H1 (cell line): ENCODE results near the gene ZNF511. TPM values are rescaled to one million over a fixed set of nuclear protein-coding genes. Genes with fewer than 3 reads are reported as not detected.
A peak's percentile ranks its signal among the peaks of the same experiment; 100 is the strongest.

ENCODE experiments used
- CTCF ChIA-PET: fragments of 300-600 bp; sonication (Branson Sonifier 250); formaldehyde crosslinking; loops from one replicate; lab custom pipeline; 2021; ENCODE audit not compliant: partially characterized antibody; lab: Charles Lee
- POLR2A ChIA-PET: fragments of 300-600 bp; sonication (Branson Sonifier 250); formaldehyde crosslinking; loops from one replicate; lab custom pipeline; 2021; ENCODE audit warnings: inconsistent platforms; ENCODE audit not compliant: partially characterized antibody; lab: Charles Lee
- DNase-seq, 2 experiments: peaks; one replicate each; pipeline versions ENCODE4 v3.0.0 to v3.0.0-alpha.2; 2010 to 2022; ENCODE audit warnings: low spot score in 2 of 2, low read depth in 1 of 2, mixed read lengths in 1 of 2
- FAIRE-seq: peaks from 2 replicates; lab custom pipeline; 2011; peaks lifted over from hg19 to GRCh38; lab: Jason Lieb, UNC
- H2AFZ ChIP-seq: 2 replicates; pipeline ENCODE4 v1.8.1; 2012; ENCODE audit warnings: low read length, inconsistent platforms
- H2AK5ac ChIP-seq: 2 replicates; pipeline ENCODE4 v1.6.1; 2013; ENCODE audit warnings: low read depth, low read length
- H2BK120ac ChIP-seq: replicated peaks from 2 replicates; pipeline ENCODE3; 2013; ENCODE audit warnings: low read depth, low read length, inconsistent platforms
- H2BK12ac ChIP-seq: 2 replicates; pipeline ENCODE4 v1.6.1; 2013; ENCODE audit warnings: low read depth, low read length
- H2BK15ac ChIP-seq: 2 replicates; pipeline ENCODE4 v1.6.1; 2013; ENCODE audit warnings: low read length
- H2BK20ac ChIP-seq: 2 replicates; pipeline ENCODE4 v1.6.1; 2013; ENCODE audit warnings: low read length
- H2BK5ac ChIP-seq: 2 replicates; pipeline ENCODE4 v1.6.1; 2013; ENCODE audit warnings: low read depth, low read length
- H3K14ac ChIP-seq: 2 replicates; pipeline ENCODE4 v1.6.1; 2013; ENCODE audit warnings: inconsistent platforms; ENCODE audit not compliant: insufficient read length
- H3K18ac ChIP-seq: 2 replicates; pipeline ENCODE4 v1.6.1; 2013; ENCODE audit warnings: low read length; ENCODE audit errors: extremely low read depth
- H3K23ac ChIP-seq: 2 replicates; pipeline ENCODE4 v1.6.1; 2013; ENCODE audit warnings: inconsistent platforms; ENCODE audit not compliant: insufficient read length
- H3K23me2 ChIP-seq: 2 replicates; pipeline ENCODE4 v1.6.1; 2013; ENCODE audit warnings: low read depth, low read length
- H3K27ac ChIP-seq: 2 replicates; pipeline ENCODE4 v1.6.1; 2011; ENCODE audit warnings: low read depth, low read length, inconsistent platforms
- H3K27me3 ChIP-seq, 4 experiments: replicated peaks in 1 of 4; 1 replicate in 1 of 4; 2 replicates in 3 of 4; pipeline versions ENCODE4 v1.6.1 to v1.8.1; 2011 to 2013; ENCODE audit warnings: low read length in 3 of 4, mild to moderate bottlenecking in 3 of 4, inconsistent platforms in 2 of 4, mixed read lengths in 2 of 4, moderate library complexity in 1 of 4; ENCODE audit not compliant: control insufficient read depth in 3 of 4, insufficient read depth in 3 of 4; ENCODE audit errors: extremely low read depth in 1 of 4
- H3K36me3 ChIP-seq, 4 experiments: 2 replicates each; pipeline versions ENCODE4 v1.6.1 to v1.8.1; 2011 to 2013; ENCODE audit warnings: mild to moderate bottlenecking in 4 of 4, low read length in 3 of 4, moderate library complexity in 2 of 4, control low read depth in 1 of 4, inconsistent platforms in 1 of 4; ENCODE audit not compliant: insufficient read depth in 4 of 4, control insufficient read depth in 2 of 4
- H3K4ac ChIP-seq: replicated peaks from 2 replicates; pipeline ENCODE3; 2013; ENCODE audit warnings: low read length, low read depth, mixed read lengths, inconsistent platforms; ENCODE audit not compliant: insufficient read length
- H3K4me1 ChIP-seq, 4 experiments: replicated peaks in 1 of 4; 1 replicate in 1 of 4; 2 replicates in 3 of 4; pipeline versions ENCODE4 v1.6.1 to v1.8.1; 2011 to 2013; ENCODE audit warnings: low read length in 3 of 4, inconsistent platforms in 2 of 4, mixed read lengths in 1 of 4; ENCODE audit not compliant: insufficient read depth in 4 of 4, control insufficient read depth in 3 of 4
- H3K4me2 ChIP-seq, 2 experiments: 2 replicates each; pipeline versions ENCODE4 v1.6.1 to v1.8.1; 2011 to 2013; ENCODE audit warnings: low read depth in 2 of 2, low read length in 2 of 2, control low read depth in 1 of 2, inconsistent platforms in 1 of 2, mild to moderate bottlenecking in 1 of 2; ENCODE audit not compliant: insufficient read depth in 1 of 2
- H3K4me3 ChIP-seq, 4 experiments: fragments of 200-600, 300-600 bp in 1 of 4; sonication (generic), shearing (Covaris generic), sonication (Bioruptor Twin) in 1 of 4; 2 replicates each; pipeline versions ENCODE4 v1.5.1 to v1.8.1; 2011 to 2016; ENCODE audit warnings: low read length in 4 of 4, low read depth in 3 of 4, control low read depth in 2 of 4, inconsistent platforms in 2 of 4, mild to moderate bottlenecking in 2 of 4, mixed read lengths in 1 of 4, moderate library complexity in 1 of 4; ENCODE audit not compliant: insufficient read depth in 2 of 4; ENCODE audit errors: extremely low read depth in 1 of 4
- H3K56ac ChIP-seq: replicated peaks from 2 replicates; pipeline ENCODE3; 2013; ENCODE audit warnings: low read depth, mild to moderate bottlenecking, mixed read lengths, low read length, inconsistent platforms; ENCODE audit not compliant: insufficient read length
- H3K79me1 ChIP-seq: 2 replicates; pipeline ENCODE4 v1.6.1; 2013; ENCODE audit warnings: low read depth, low read length, control low read depth
- H3K79me2 ChIP-seq, 2 experiments: 2 replicates each; pipeline versions ENCODE4 v1.6.1 to v1.8.1; 2012 to 2013; ENCODE audit warnings: low read length in 2 of 2, mild to moderate bottlenecking in 2 of 2, inconsistent platforms in 1 of 2; ENCODE audit not compliant: insufficient read depth in 2 of 2, control insufficient read depth in 1 of 2
- H3K9ac ChIP-seq, 4 experiments: replicated peaks in 1 of 4; 1 replicate in 1 of 4; 2 replicates in 3 of 4; pipeline versions ENCODE4 v1.6.1 to v1.8.1; 2011 to 2013; ENCODE audit warnings: low read depth in 3 of 4, low read length in 3 of 4, control low read depth in 2 of 4, mild to moderate bottlenecking in 2 of 4, moderate library complexity in 2 of 4, inconsistent platforms in 1 of 4; ENCODE audit errors: extremely low read depth in 1 of 4
- H3K9me3 ChIP-seq, 2 experiments: 2 replicates each; pipeline versions ENCODE4 v1.6.1 to v1.8.1; 2012 to 2013; ENCODE audit warnings: mild to moderate bottlenecking in 2 of 2, moderate library complexity in 2 of 2, control low read depth in 1 of 2, inconsistent platforms in 1 of 2, low read depth in 1 of 2, low read length in 1 of 2, mixed read lengths in 1 of 2; ENCODE audit not compliant: insufficient read depth in 2 of 2
- H4K20me1 ChIP-seq, 2 experiments: replicated peaks in 1 of 2; 2 replicates each; pipeline versions ENCODE3 to v1.8.1; 2011 to 2013; ENCODE audit warnings: inconsistent platforms in 2 of 2, low read length in 2 of 2, mild to moderate bottlenecking in 1 of 2; ENCODE audit not compliant: insufficient read depth in 2 of 2, control insufficient read depth in 1 of 2
- H4K5ac ChIP-seq: 2 replicates; pipeline ENCODE4 v1.6.1; 2013; ENCODE audit warnings: low read length, low read depth, mixed read lengths, inconsistent platforms; ENCODE audit not compliant: insufficient read length
- H4K8ac ChIP-seq: 2 replicates; pipeline ENCODE4 v1.8.0; 2013; ENCODE audit warnings: mild to moderate bottlenecking, moderate library complexity, low read length, inconsistent platforms; ENCODE audit not compliant: insufficient read depth; ENCODE audit errors: extremely low read depth
- H4K91ac ChIP-seq: replicated peaks from 2 replicates; pipeline ENCODE3; 2013; ENCODE audit warnings: low read length, mixed read lengths, inconsistent platforms; ENCODE audit not compliant: insufficient read length
- POLR2A ChIP-seq, 2 experiments: IDR thresholded peaks; 1 replicate in 1 of 2; 2 replicates in 1 of 2; pipeline ENCODE4 v1.6.1; 2011; ENCODE audit warnings: low read depth in 2 of 2, low read length in 2 of 2, mild to moderate bottlenecking in 2 of 2; ENCODE audit errors: control extremely low read depth in 1 of 2
- RAD21 ChIP-seq, 2 experiments: IDR thresholded peaks in 1 of 2; conservative IDR thresholded peaks in 1 of 2; 2 replicates each; pipeline ENCODE4 v1.6.1; 2011; ENCODE audit warnings: low read depth in 2 of 2, low read length in 2 of 2, improper control_type of control experiment in 1 of 2, inconsistent platforms in 1 of 2, mild to moderate bottlenecking in 1 of 2, moderate library complexity in 1 of 2
- SAP30 ChIP-seq: fragments of 300-600 bp; sonication (generic); IDR thresholded peaks from 2 replicates; pipeline ENCODE4 v1.7.1; 2012; ENCODE audit warnings: low read length, moderate library complexity, mild to moderate bottlenecking, inconsistent platforms; ENCODE audit not compliant: insufficient read depth, insufficient replicate concordance
- SP2 ChIP-seq: IDR thresholded peaks from 2 replicates; pipeline ENCODE4 v1.6.1; 2012; ENCODE audit warnings: mild to moderate bottlenecking, low read length, inconsistent platforms
- ZNF274 ChIP-seq: IDR thresholded peaks from 2 replicates; pipeline ENCODE4 v1.7.0; 2012; ENCODE audit warnings: low read length, borderline replicate concordance; ENCODE audit errors: extremely low read depth
- WGBS, 2 experiments: shearing (Covaris generic) in 1 of 2; methylation state at CpG; one replicate each; pipeline versions ENCODE4 v1.1.6 to v1.1.7; 2013 to 2015; ENCODE audit warnings: low lambda C conversion rate in 2 of 2, mixed read lengths in 2 of 2, inconsistent platforms in 1 of 2, low coverage in 1 of 2, missing lambda C conversion rate in 1 of 2; ENCODE audit not compliant: insufficient replicate concordance in 2 of 2, insufficient coverage in 1 of 2, insufficient read length in 1 of 2; ENCODE audit errors: extremely low coverage in 1 of 2, missing lambda C conversion rate in 1 of 2; 5-methylcytosine and 5-hydroxymethylcytosine counted together
- polyA plus RNA-seq, 7 experiments: library from polyadenylated mRNA; depleted of rRNA in 3 of 7; stranded (reverse) in 5 of 7; unstranded in 2 of 7; fragments of >200 nt in 5 of 7; fragments of 200-250 nt in 2 of 7; gene quantifications; 1 replicate in 5 of 7; 2 replicates in 1 of 7; 4 replicates in 1 of 7; pipeline versions ENCODE4 v1.2.1 to v1.2.3, GENCODE V29; 2011 to 2013; ENCODE audit warnings: missing spikeins in 2 of 7, mixed read lengths in 2 of 7
- total RNA-seq: library from RNA; stranded (reverse); fragmentation: NEBNext Ultra II Directional; extraction: Animal tissue kit (Norgen Biotek cat#: 25700); gene quantifications from 2 replicates; pipeline ENCODE4 v1.2.1, GENCODE V29; 2021

The ZNF511 gene
- total and polyA plus RNA-seq, 2 of the 8 experiments (the other 6 are each of a cell fraction or from before 2014, with no cell fraction given): 55.4 to 71.7 TPM

GRCh38 chr10:133268532-133268931 is 40.2 kb upstream of the ZNF511 start:
- no peak for FAIRE-seq
- Histone ChIP-seq H3K79me2 (no peaks in the 10 kb centered on the region), H3K23me2 (no peaks in the 10 kb centered on the region), H3K36me3 (no peaks in the 10 kb centered on the region), H3K4ac (no peak overlapping the region), H3K27me3 (peaks cover 0 to 1% (median under 1%) of the 10 kb centered on the region in 4 experiments; a peak in 2 of 7 replicates), H2BK5ac (no peak overlapping the region), H3K27ac (no peak overlapping the region), H4K20me1 (peaks cover 0 to 1% of the 10 kb centered on the region in 2 experiments), H3K4me2 (no peak overlapping the region), H3K23ac (no peak overlapping the region), H3K14ac (no peak overlapping the region), H2BK20ac (no peak overlapping the region), H3K56ac (no peak overlapping the region), H4K5ac (no peak overlapping the region), H2BK12ac (no peak overlapping the region), H3K4me1 (peaks cover 0 to 3% (median 0%) of the 10 kb centered on the region in 4 experiments; a peak in 3 of 7 replicates), H2BK15ac (no peak overlapping the region), H3K4me3 (no peak overlapping the region), H3K18ac (no peak overlapping the region), H2AK5ac (no peak overlapping the region; the same call in 1 of the 2 replicates), H2AFZ (no peak overlapping the region), H3K79me1 (no peaks in the 10 kb centered on the region), H2BK120ac (no peak overlapping the region), H4K91ac (no peak overlapping the region), H4K8ac (0 out of 2 replicates have a peak overlapping the region, but pooled peaks have one; percentile 25)
- DNase-seq: no peak
- 95% methylated on average over 22 of the region's 22 CpGs; no CpG with 5 or more reads in 1 of the 2 experiments for WGBS, 2 experiments
- ChIA-PET CTCF (interaction anchor here (0.9 to 3.5 kb wide), 6 partner anchors 9 to 125 kb away, joined by 3 to 15 read pairs (median 4); partner anchors contain the start of gene ADAM8), POLR2A (interaction anchor here (1.1 to 1.3 kb wide), 2 partner anchors 9 to 42 kb away, joined by 3 to 5 read pairs; no protein-coding TSS in a partner anchor)
- TF ChIP-seq RAD21 (IDR thresholded peaks at IDR 0.05 in 1 of 2, conservative IDR thresholded peaks at IDR 0.05 in 1 of 2; ENCODE audit: low read depth in 2 of 2, low read length in 2 of 2): no peak
- TF ChIP-seq SAP30: no peak
- no peak for TF ChIP-seq ZNF274
- no peak for TF ChIP-seq SP2
- TF ChIP-seq POLR2A (IDR thresholded peaks at IDR 0.05; ENCODE audit: control extremely low read depth in 1 of 2, low read depth in 2 of 2, low read length in 2 of 2): no peak
- TF ChIP-seq, all 59 proteins: peak for 0
- H3K9ac ChIP-seq: no peak overlapping the region
- no peaks in the 10 kb centered on the region for H3K9me3 ChIP-seq
